ENCODE data around the gene LIMS4.
"Not testable (repeated sequence)": the region's sequence is repeated elsewhere in the genome, so short reads cannot be mapped to it uniquely, and the experiment has no call there.

LIMS4 gene

GRCh38 chr2:110472171-110473058 is at the start of gene LIMS4:
Gene LIMS4 (minus strand): TSS chr2:110472816. CDS start chr2:110472778, 38 bp downstream.
- DNase-seq (ENCODE audit: low read depth); H3K4me3 ChIP-seq (ENCODE audit: low read depth, low read length): not testable (repeated sequence)

- not testable (repeated sequence) for DNase-seq (ENCODE audit: low read depth); H3K4me3 ChIP-seq (ENCODE audit: low read depth, low read length)
Measured at GRCh38 chr2:110499755-110500377, 27.2 kb upstream of the LIMS4 start.

- not testable (repeated sequence) for H3K4me3 ChIP-seq (ENCODE audit: low read depth, low read length); DNase-seq (ENCODE audit: low read depth)
Measured at GRCh38 chr2:110496027-110496426, 23.4 kb upstream of the LIMS4 start.

- not testable (repeated sequence) for DNase-seq (ENCODE audit: low read depth); H3K4me3 ChIP-seq (ENCODE audit: low read depth, low read length)
Measured at GRCh38 chr2:110494488-110494887, 21.9 kb upstream of the LIMS4 start.

GRCh38 chr2:110488991-110489390 is 16.4 kb upstream of the LIMS4 start:
- not testable (repeated sequence) for DNase-seq (ENCODE audit: low read depth); H3K4me3 ChIP-seq (ENCODE audit: low read depth, low read length)

- not testable (repeated sequence) for DNase-seq (ENCODE audit: low read depth); H3K4me3 ChIP-seq (ENCODE audit: low read depth, low read length)
Measured at GRCh38 chr2:110482697-110483096, 10.1 kb upstream of the LIMS4 start.

GRCh38 chr2:110481200-110481599 is 8.6 kb upstream of the LIMS4 start:
- H3K4me3 ChIP-seq (ENCODE audit: low read depth, low read length); DNase-seq (ENCODE audit: low read depth): not testable (repeated sequence)

GRCh38 chr2:110480084-110480483 is 7.5 kb upstream of the LIMS4 start:
- not testable (repeated sequence) for H3K4me3 ChIP-seq (ENCODE audit: low read depth, low read length); DNase-seq (ENCODE audit: low read depth)

- H3K4me3 ChIP-seq (ENCODE audit: low read depth, low read length); DNase-seq (ENCODE audit: low read depth): not testable (repeated sequence)
Measured at GRCh38 chr2:110477370-110477769, 4.8 kb upstream of the LIMS4 start.

- DNase-seq (ENCODE audit: low read depth): not testable (repeated sequence)
Measured at GRCh38 chr2:110476952-110477351, 4.3 kb upstream of the LIMS4 start.

GRCh38 chr2:110475627-110476359 is 3.2 kb upstream of the LIMS4 start:
- not testable (repeated sequence) for DNase-seq (ENCODE audit: low read depth); H3K4me3 ChIP-seq (ENCODE audit: low read depth, low read length)

More at GRCh38 chr2:110476952-110477351, 4.3 kb upstream of the LIMS4 start:
- not testable (repeated sequence) for H3K4me3 ChIP-seq (ENCODE audit: low read depth, low read length)

GRCh38 chr2:110474898-110475297 is 2.3 kb upstream of the LIMS4 start:
- not testable (repeated sequence) for DNase-seq (ENCODE audit: low read depth); H3K4me3 ChIP-seq (ENCODE audit: low read depth, low read length)

GRCh38 chr2:110473059-110473358 is 393 bp upstream of the LIMS4 start:
- DNase-seq (ENCODE audit: low read depth); H3K4me3 ChIP-seq (ENCODE audit: low read depth, low read length): not testable (repeated sequence)

GRCh38 chr2:110468921-110469320 is 3.7 kb downstream of the LIMS4 start:
- H3K4me3 ChIP-seq (ENCODE audit: low read depth, low read length); DNase-seq (ENCODE audit: low read depth): not testable (repeated sequence)

GRCh38 chr2:110465312-110465711 is 7.3 kb downstream of the LIMS4 start:
- H3K4me3 ChIP-seq (ENCODE audit: low read depth, low read length); DNase-seq (ENCODE audit: low read depth): not testable (repeated sequence)

- not testable (repeated sequence) for H3K4me3 ChIP-seq (ENCODE audit: low read depth, low read length); DNase-seq (ENCODE audit: low read depth)
Measured at GRCh38 chr2:110462458-110462857, 10.2 kb downstream of the LIMS4 start.

- DNase-seq (ENCODE audit: low read depth); H3K4me3 ChIP-seq (ENCODE audit: low read depth, low read length): not testable (repeated sequence)
Measured at GRCh38 chr2:110460318-110460717, 12.3 kb downstream of the LIMS4 start.

- not testable (repeated sequence) for H3K4me3 ChIP-seq (ENCODE audit: low read depth, low read length); DNase-seq (ENCODE audit: low read depth)
Measured at GRCh38 chr2:110457214-110457590, 15.4 kb downstream of the LIMS4 start.

All from NB4 (cell line).